GM12874 (cell line): ENCODE measurements around the gene PHF2.
A peak's percentile ranks its signal among the peaks of the same experiment; 100 is the strongest.

ENCODE experiments used
- CTCF ChIP-seq: IDR thresholded peaks from 2 replicates; pipeline ENCODE4 v1.5.1; 2011; ENCODE audit warnings: low read depth, mild to moderate bottlenecking, control low read depth, low read length, moderate library complexity; ENCODE audit not compliant: insufficient read depth

PHF2 gene

GRCh38 chr9:93697352-93698139, 121.2 kb downstream of the PHF2 start:
- TF ChIP-seq CTCF = no peak

GRCh38 chr9:93698140-93698908, 121.9 kb downstream of the PHF2 start:
- TF ChIP-seq CTCF = no peak

GRCh38 chr9:93699650-93700049, 123.3 kb downstream of the PHF2 start:
- no peak for TF ChIP-seq CTCF

- TF ChIP-seq CTCF = no peak
Measured at GRCh38 chr9:93701494-93702218, 125.3 kb downstream of the PHF2 start.

GRCh38 chr9:93702261-93702660, 125.9 kb downstream of the PHF2 start:
- TF ChIP-seq CTCF = 0 out of 2 replicates have a peak, but pooled peaks have one; percentile 2

- no peak for TF ChIP-seq CTCF
Measured at GRCh38 chr9:93708289-93708986, 132.1 kb downstream of the PHF2 start.

- TF ChIP-seq CTCF = no peak
Measured at GRCh38 chr9:93708987-93709302, 132.6 kb downstream of the PHF2 start.
